Measurements from ENCODE around the gene RDH13.
"Not testable (repeated sequence)": the region's sequence is repeated elsewhere in the genome, so short reads cannot be mapped to it uniquely, and the experiment has no call there.

RDH13 gene

DNA sequence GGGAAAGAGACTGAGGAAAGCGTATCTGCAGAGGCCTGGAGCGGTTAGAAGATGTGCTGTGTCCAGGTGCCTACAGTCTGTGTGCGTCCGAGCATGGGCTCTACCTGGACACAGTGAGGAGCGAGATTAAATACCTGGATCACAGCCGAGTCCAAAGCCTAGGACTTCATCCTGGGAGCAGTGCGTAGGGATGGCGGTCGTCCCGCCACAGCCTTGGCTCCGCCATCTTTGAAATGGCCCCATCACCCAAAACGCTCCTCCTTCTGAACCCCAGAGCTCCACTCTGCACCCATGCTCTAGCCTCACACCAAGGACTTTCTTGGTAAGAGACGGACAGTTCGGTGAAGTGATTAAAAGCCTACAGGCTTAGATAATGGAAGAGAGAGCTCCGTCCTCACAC, 44.7 kb downstream of the RDH13 start:
- no peak for DNase-seq (ENCODE audit: low read depth in 2 of 2)

DNA sequence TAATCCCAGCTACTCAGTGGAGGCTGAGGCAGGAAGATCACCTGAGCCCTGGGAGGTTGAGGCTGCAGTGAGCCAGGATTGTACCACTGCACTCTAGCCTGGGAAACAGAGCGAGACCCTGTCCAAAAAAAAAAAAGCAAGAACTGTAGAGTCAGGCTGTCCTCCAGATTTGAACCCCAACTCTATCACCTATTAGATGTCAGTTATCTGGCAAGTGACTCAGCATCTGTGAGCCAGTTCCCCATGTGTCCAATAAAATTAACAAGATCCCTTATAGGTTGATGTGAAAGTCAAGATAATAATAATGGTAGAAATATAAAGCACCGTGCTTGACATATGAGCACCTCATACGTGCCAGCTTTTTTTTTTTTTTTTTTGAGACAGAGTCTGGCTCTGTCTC, 46.9 kb downstream of the RDH13 start:
- DNase-seq (ENCODE audit: low read depth in 2 of 2), result no peak

DNA sequence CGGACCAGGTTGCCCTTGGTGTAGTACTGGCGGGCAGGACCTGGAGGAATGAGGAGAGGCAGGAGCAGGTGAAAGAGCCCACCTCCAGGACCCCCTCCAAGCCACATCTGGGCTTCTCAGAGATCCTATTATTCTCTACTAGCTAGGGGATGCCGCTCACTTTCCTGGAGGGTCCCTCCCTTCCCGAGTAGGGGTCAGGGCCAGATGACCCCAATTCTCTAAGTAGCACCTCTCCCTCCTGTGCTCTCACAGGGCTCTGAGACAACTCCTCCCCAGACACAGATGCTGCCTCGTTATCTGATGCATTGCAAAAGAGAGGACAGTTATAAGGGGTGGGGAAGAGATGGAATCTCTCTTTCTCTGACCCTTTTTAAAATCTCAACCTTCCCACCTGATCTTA, 47.8 kb downstream of the RDH13 start:
- DNase-seq (ENCODE audit: low read depth in 2 of 2), result no peak

DNA sequence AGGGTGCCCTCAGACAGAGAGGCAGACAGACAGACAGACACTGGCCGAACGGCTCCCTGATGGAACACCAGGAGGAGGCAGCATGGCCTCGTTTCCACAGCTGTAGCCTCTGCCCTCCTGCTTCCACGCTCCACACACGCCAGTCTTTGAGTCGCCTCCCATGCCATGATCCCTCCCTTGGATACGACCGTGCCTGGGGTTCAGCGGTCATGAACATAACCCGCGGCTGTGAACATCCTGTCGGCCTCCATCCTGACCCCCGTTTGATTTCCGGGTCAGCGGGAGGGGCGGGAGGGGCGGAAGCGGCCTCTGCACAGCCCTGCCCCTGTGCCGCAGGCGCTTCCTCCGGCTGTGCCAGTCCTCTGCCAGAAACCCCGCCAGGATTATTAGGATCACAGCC, 48.2 kb downstream of the RDH13 start:
- DNase-seq (ENCODE audit: low read depth in 2 of 2), result no peak

DNA sequence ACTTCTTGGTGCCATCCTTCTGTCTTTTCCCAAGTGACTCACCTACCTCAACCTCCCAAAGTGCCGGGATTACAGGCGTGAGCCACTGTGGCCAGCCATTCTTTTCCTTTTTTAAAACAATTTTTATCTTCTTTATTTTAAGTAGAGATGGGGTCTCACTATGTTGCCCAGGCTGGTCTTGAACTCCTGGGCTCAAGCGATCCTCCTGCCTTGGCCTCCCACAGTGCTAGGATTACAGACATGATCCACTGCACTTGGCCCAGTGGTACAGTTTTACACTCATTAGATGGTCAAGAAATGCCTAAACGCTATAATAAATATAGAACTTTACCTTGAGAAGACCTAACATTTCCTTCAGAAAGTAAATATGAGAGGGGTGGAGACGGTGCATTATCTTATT, 49.4 kb downstream of the RDH13 start:
- no peak for DNase-seq (ENCODE audit: low read depth in 2 of 2)

DNA sequence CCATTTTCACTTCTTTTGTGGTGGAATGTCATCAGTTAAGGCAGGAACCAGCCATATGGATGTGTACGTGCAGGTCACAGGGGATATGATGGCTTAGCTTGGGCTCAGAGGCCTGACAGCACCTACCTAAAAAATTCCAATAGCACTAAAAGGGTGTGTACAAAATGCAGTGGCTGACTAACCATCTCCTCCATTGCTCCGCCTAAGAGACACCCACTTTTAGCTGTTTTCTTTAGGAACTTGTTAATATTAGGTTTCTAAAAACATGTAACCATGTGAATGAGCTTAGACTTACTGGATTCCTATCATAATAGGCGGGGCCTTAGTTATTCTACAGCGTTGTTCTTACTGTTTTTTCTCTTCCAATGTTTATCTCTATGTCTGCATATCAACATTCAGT, 50.6 kb downstream of the RDH13 start:
- DNase-seq (ENCODE audit: low read depth in 2 of 2), result no peak

DNA sequence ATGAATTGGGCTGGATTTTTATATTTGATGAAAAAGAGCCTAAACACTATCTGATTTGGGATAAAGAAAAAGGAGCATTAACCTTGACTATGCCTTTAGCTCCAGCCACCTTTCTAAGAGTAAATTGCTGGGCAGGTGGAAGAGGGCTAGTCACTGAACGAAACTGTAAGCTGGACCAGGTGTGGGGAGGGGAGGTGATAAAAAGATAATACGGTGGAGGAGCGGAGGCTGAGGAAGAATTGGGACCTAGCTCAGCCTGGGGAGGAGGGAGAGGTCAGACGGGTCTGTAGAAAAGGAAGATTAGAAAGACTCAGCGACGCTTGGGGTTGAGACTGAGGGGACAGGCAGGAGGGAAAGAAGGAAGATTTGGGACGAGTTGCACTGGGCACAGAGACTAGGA, 52.4 kb downstream of the RDH13 start:
- DNase-seq (ENCODE audit: low read depth in 2 of 2), result not testable (repeated sequence)

DNA sequence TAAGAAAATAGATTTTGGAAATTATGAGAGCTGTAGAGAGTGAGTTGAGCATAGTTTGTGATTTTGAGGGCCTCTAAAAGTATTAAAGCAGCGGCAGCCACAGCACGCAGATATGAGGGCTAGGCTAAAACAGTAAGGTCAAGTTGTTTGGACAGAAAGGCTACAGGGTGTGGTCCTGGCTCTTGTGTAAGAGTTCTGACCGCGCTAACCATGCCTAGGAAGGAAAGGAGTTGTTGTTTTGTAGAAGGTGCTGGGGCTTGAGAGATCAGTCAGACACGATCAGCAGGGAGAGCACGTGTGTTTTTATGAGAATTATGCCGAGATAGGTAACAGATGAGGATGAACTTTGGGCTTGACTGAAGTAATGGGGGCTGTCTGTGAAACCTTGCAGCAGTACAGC, 54.2 kb downstream of the RDH13 start:
- not testable (repeated sequence) for DNase-seq (ENCODE audit: low read depth in 2 of 2)

DNA sequence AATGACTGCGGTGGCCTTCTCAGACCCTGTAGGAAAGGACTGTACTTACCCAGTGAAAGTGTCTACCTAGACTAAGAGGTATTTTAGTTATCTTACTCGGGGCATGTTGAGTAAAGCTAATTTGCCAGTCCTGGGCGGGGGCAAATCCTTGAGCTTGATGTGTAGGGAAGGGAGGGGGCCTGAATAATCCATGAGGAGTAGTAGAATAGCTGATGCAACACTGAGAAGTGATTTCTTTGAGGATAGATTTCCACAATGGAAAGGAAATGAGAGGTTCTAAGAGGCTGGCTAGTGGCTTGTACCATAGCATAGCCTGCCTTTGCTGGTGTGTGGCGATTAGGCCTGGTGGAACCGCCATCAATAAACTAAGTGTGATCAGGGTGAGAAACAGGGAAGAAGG, 54.8 kb downstream of the RDH13 start:
- not testable (repeated sequence) for DNase-seq (ENCODE audit: low read depth in 2 of 2)

DNA sequence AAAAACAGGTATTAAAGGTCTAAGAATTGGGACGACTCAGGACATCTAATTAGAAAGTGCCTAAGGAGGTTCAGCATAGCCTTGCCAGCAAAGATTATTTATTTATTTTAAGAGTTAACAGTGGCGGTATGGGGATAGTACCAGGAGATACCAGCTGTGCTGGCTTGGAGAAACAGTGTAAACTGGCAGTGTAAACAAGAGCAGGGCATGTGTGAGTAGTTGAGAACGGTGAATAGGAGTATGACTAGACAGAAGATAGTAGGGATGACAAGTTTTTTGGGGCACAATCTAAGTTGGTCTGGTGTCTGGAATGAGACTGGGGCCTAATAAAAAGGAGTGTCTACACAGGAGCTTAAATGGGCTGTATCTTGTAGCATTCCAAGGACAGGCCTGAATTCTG, 55.4 kb downstream of the RDH13 start:
- not testable (repeated sequence) for DNase-seq (ENCODE audit: low read depth in 2 of 2)

DNA sequence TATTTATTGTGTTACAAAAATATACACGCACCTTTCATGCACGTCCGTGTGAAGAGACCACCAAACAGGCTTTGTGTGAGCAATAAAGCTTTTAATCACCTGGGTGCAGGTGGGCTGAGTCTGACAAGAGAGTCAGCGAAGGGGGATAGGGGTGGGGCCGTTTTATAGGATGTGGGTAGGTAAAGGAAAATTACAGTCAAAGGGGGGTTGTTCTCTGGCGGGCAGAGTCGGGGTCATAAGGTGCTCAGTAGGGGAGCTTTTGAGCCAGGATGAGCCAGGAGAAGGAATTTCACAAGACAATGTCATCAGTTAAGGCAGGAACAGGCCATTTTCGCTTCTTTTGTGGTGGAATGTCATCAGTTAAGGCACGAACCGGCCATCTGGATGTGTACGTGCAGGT, 56.2 kb downstream of the RDH13 start:
- DNase-seq (ENCODE audit: low read depth in 2 of 2), result not testable (repeated sequence)

DNA sequence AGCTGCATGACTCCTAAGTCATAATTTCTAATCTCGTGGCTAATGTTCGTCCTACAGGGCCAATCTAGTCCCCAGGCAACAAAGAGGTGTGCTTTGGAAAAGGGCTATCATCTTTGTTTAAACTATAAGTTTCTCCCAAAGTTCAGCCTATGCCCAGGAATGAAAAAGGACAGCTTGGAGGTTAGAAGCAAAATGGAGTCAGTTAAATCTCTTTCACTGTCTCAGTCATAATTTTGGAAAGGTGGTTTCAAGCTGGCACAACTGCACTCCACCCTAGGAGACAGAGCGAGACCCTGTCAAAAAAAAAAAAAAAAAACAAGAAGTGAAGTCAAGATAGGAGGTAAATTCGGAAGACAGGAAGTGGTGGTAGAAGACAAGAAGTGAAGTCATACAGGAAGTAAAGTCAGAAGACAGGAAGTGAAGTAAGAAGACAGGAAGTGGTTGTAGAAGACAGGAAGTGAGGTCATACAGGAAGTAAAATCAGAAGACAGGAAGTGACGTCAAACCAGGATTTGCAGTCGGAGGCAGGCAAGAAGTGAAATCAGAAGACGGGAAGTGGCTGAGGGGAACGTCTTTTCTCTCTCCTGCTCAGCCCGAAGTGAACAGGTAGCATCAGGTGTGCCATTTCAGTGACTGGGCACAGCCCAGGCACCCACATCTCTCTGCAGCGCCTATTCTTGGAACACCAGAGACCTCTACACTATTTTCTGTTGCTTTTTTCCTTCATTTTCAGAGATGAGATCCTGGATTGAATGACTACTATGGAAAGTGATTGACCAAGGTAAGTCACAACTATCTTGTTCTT, 57.1 kb downstream of the RDH13 start:
- peak in 1 of 2 donors; percentile 24 for DNase-seq (ENCODE audit: low read depth in 2 of 2)

DNA sequence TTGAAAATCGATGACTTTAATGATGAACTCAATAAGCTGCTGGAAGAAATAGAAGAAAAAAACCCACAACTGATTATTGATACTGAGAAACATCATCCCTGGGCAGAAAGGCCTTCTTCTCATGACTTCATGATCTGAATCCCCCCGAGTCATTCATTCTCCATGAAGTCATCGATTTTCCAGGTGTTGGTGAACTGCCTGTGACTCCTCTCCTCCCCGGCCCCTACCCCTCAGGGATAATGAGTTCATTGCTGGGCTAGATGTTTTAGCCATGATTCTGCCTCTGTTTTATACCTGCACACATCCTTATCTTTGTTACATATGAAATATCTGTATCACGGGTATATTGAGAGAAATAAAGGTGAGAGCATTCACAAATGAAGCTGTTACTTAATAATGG, 62.2 kb downstream of the RDH13 start:
- DNase-seq (ENCODE audit: low read depth in 2 of 2), result no peak

DNA sequence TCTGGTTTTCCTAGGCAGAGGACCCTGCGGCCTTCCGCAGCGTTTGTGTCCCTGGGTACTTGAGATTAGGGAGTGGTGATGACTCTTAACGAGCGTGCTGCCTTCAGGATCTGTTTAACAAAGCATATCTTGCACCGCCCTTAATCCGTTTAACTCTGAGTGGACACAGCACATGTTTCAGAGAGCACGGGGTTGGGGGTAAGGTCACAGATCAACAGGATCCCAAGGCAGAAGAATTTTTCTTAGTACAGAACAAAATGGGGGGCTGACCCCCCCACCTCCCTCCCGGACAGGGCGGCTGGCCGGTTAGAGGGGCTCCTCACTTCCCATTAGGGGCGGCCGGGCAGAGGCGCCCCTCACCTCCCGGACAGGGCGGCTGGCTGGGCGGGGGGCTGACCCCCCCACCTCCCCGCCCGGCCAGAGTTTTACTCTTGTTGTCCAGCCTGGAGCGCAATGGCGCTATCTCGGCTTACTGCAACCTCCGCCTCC, 64.2 kb downstream of the RDH13 start:
- not testable (repeated sequence) for DNase-seq (ENCODE audit: low read depth in 2 of 2)

DNA sequence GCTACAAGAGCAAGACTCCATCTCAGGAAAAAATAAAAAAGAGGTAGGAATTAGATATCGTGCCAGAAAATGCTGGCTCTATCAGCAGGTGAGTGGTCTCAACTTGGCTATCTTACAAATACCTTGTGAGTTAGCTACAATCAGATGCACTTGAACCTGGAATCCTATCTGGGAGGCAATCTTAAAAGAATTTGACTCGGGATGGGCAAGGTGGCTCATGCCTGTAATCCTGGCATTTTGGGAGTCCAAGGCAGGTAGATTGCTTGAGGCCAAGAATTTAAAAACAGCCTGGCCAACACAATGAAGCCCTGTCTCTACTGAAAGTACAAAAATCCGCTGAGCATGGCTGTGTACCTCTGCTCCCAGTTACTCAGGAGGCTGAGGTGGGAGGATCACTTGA, 67.4 kb downstream of the RDH13 start:
- no peak for DNase-seq (ENCODE audit: low read depth in 2 of 2)
